Epithelial cell of esophagus (primary cell): ENCODE results near the gene S100A1.

Experiments
- DNase-seq: peaks from one replicate; pipeline ENCODE4 v3.0.0; 2010; ENCODE audit warnings: low read depth
- H3K4me3 ChIP-seq: 2 replicates; pipeline ENCODE4 v1.5.1; 2011; ENCODE audit warnings: mild to moderate bottlenecking, low read length, control low read depth
- TF ChIP-seq, protein P1 (sequence below): IDR thresholded peaks from 2 replicates; pipeline ENCODE4 v1.5.1; 2011; ENCODE audit warnings: low read depth, mild to moderate bottlenecking, low read length, control low read depth, inconsistent platforms; ENCODE audit not compliant: insufficient read depth; ENCODE audit errors: missing control alignments

S100A1 gene

DNA sequence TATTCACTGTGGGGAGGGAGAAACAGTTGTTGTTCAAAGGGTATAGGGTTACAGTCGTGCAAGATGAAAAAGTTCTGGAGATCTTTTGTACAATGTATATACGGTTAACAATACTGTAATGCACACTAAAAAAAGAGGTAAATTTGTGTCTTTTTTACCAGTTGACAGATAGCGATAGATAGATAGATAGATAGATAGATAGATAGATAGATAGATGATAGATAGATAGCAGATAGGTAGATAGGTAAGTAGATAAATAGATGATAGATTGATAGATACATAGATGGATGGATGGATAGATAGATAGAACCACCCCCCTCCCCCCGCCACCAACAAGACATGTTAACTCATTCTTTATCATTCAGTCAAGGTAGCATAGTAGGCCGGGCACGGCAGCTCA lies 25.5 kb upstream of the S100A1 start:
- TF ChIP-seq, protein P1, sequence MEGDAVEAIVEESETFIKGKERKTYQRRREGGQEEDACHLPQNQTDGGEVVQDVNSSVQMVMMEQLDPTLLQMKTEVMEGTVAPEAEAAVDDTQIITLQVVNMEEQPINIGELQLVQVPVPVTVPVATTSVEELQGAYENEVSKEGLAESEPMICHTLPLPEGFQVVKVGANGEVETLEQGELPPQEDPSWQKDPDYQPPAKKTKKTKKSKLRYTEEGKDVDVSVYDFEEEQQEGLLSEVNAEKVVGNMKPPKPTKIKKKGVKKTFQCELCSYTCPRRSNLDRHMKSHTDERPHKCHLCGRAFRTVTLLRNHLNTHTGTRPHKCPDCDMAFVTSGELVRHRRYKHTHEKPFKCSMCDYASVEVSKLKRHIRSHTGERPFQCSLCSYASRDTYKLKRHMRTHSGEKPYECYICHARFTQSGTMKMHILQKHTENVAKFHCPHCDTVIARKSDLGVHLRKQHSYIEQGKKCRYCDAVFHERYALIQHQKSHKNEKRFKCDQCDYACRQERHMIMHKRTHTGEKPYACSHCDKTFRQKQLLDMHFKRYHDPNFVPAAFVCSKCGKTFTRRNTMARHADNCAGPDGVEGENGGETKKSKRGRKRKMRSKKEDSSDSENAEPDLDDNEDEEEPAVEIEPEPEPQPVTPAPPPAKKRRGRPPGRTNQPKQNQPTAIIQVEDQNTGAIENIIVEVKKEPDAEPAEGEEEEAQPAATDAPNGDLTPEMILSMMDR = no peak
- H3K4me3 ChIP-seq = no peak overlapping the region

DNA sequence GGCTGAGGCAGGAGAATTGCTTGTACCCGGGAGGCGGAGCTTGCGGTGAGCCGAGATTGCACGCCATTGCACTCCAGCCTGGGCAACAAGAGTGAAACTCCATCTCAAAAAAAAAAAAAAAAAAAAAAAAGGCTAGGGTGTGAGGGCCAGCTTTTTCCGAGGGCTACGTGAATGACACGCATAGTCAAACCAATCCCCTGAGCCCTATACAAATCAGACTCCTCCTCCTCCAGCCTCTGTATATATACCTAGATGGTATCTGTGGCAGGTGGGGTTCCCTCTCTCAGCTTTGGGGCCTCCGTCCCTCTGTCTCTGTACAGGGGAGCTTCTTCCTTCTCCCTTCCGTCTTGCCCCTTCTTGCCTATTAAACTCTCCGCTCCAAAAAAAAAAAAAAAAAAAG lies 22.0 kb upstream of the S100A1 start:
- no peak for DNase-seq
- no peak overlapping the region for H3K4me3 ChIP-seq
- TF ChIP-seq, protein P1 = no peak

More for the DNA sequence above, 25.5 kb upstream of the S100A1 start:
- DNase-seq = no peak

DNA sequence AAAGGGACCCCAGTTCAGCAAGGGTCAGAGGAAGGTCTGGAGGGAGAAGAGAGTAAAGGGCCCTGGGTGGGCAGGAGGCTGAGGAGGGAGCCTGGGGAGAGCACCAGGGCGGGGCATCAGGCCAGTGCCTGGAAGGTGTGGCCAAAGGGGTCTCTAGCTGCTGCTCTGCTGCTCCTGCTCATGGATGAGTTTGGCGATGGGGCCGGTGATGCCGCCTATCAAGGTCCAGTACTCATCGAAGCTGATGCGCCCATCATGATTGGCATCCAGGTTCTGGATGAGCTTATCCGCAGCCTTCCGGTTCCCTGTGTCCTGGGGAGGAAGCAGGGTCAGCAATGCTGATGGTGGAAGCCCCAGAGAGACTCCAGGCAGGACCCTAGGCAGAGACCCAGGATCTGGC lies 20.9 kb upstream of the S100A1 start:
- TF ChIP-seq, protein P1 = no peak
- DNase-seq = no peak
- H3K4me3 ChIP-seq = no peak overlapping the region

DNA sequence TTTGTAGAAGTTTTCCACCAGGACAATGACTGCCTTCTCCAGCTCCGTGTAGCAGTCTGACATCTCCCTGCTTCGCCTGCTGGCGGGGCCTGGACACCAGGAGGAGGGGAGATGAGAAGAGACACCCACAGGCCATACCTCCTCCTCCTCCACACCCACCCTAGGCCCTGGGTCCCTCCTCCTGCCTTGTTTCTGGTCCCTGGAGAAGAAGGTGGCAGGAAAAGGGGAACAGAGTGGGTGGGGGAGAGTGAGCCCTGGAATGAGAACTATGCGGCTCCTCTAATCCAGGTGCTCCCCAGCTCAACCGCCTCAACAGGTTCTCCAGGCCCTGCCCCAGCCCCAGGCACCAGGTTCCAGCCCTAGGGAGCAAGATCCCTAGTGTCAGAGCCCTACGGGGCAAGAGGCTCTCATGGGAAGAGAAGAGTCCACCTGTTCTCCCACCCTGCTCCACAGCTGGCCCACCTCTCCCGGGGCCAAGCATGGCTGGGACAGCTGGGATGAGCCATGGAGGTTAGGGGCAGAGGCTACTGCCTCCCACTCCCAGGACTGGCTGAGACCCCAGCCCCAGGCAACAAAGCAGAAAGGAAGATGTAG lies 20.0 kb upstream of the S100A1 start:
- TF ChIP-seq, protein P1 = no peak
- DNase-seq = peak; percentile 73
- peak overlapping the region; percentile 100 for H3K4me3 ChIP-seq

DNA sequence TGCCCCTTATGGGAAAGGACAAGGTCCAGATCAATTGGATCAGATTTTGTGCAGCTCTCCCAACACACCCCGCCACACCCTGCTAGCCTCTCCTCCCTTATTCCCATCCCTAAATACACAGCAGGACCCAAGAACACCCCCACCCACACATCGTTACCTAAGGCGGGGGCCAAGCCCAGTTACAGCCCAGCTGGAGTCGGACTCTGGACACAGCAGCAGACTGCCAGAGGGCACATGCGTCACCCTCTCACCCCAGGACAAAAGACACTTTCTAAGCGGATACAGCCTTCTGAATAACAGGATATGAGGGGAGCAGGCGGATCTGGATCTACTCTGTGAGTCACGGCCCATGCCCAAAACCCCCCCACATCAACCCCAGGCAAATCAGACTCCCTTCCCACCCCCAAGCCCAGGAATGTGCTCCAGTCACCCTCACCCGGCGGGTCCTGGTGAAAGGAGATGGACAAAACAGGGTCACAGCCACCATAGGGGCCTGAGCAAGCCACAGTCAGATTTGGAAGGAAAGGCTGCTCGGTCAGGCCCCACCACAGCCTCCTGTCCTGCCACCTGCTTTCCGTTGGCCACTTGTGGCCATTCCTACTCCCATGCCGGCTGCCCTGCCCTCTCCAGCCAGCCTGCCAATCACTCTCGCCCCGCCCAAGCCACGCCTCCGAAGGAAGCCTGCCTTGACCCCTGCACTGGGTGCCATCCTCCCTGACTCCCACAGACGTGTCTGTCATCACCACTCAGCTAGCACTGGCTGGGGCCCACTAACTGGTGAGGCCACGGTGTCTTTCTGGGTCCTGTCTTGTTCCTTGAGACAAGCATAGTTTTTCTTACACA lies 19.3 kb upstream of the S100A1 start:
- TF ChIP-seq, protein P1 = no peak
- peak overlapping the region; percentile 100 for H3K4me3 ChIP-seq
- DNase-seq = peak; percentile 96

DNA sequence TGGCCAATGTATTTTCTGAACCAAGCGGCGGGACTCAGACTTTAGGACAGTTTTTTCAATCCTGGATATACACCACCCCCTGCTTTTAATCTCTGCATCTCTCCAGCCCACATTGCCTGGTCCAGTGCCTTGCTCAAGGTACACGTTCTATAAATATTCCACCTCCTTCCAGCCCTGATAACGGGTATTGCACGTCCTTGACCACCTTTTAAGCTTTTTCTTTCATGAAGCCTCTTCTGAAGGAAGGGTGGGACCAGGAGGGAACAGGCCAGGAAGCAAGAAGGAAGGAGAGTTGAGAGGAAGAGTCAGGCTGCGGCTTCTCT lies 18.7 kb upstream of the S100A1 start:
- DNase-seq = no peak
- TF ChIP-seq, protein P1 = no peak
- peak overlapping the region; percentile 100 for H3K4me3 ChIP-seq
